Left lung (tissue), 10 donors: Measurements from ENCODE around the gene PHLDA2. TPM values are rescaled to one million over a fixed set of nuclear protein-coding genes. Genes with fewer than 3 reads are reported as not detected.

Source experiments
- ATAC-seq: fragments of 200-7000 bp; cut with Tn5 transposase; one replicate; pipeline ENCODE4 v1.9.1; 2020; ENCODE audit warnings: moderate library complexity
- DNase-seq, 4 donors: peaks; one replicate each; pipeline ENCODE4 v3.0.0-alpha.2; 2013 to 2020
- H3K27ac ChIP-seq, 2 donors: fragments of 200-600 bp; sonication (generic) in 1 of 2; one replicate each; pipeline versions ENCODE4 v1.5.0 to v1.8.0; 2020 to 2021
- H3K27me3 ChIP-seq, 2 donors: fragments of 200-600 bp; sonication (generic) in 1 of 2; one replicate each; pipeline versions ENCODE4 v1.5.0 to v1.8.0; 2020 to 2021
- H3K36me3 ChIP-seq, 2 donors: fragments of 200-600 bp; sonication (generic) in 1 of 2; one replicate each; pipeline versions ENCODE4 v1.5.0 to v1.8.0; 2020 to 2021
- H3K4me1 ChIP-seq, 2 donors: fragments of 200-600 bp; one replicate each; pipeline ENCODE4 v1.8.0; 2021
- H3K4me3 ChIP-seq, 2 donors: fragments of 200-600 bp; sonication (generic) in 1 of 2; one replicate each; pipeline versions ENCODE4 v1.5.0 to v1.8.0; 2020 to 2021; ENCODE audit warnings: mild to moderate bottlenecking in 1 of 2
- H3K9me3 ChIP-seq, 2 donors: fragments of 200-600 bp; sonication (generic) in 1 of 2; one replicate each; pipeline versions ENCODE4 v1.5.0 to v1.8.0; 2020 to 2021
- intact Hi-C, 2 donors: fragments of 100-400 bp; cut with DNase I; formaldehyde crosslinking; loops; one replicate each; pipeline versions ENCODE4 v1.11.2 to v1.14.2; 2022
- polyA plus RNA-seq, 6 donors: library from polyadenylated mRNA; unstranded; fragments of 120-200 nt; gene quantifications; one replicate each; pipeline ENCODE4 v1.2.1, GENCODE V29; 2013; ENCODE audit not compliant: insufficient read length in 6 of 6
- total RNA-seq, 2 donors: library from RNA; stranded (reverse); fragmentation: NEBNext Ultra II Directional; extraction: Animal tissue kit (Norgen Biotek cat#: 25700); gene quantifications; one replicate each; pipeline ENCODE4 v1.2.1, GENCODE V29; 2021
- TF ChIP-seq, protein P1 (sequence below), 2 donors: fragments of 200-600 bp; sonication (generic) in 1 of 2; IDR thresholded peaks; one replicate each; pipeline versions ENCODE4 v1.5.0 to v1.8.0; 2021; ENCODE audit warnings: antibody characterized with exemption in 2 of 2
- donor health status: DM: no; HTN: yes; CAD: no.
- donor health status: DM: no; HTN: no; CAD: no.

Gene PHLDA2
- total and polyA plus RNA-seq, 8 donors = 0.23 to 50.0 (median 0.98) TPM; not detected in 1

DNA sequence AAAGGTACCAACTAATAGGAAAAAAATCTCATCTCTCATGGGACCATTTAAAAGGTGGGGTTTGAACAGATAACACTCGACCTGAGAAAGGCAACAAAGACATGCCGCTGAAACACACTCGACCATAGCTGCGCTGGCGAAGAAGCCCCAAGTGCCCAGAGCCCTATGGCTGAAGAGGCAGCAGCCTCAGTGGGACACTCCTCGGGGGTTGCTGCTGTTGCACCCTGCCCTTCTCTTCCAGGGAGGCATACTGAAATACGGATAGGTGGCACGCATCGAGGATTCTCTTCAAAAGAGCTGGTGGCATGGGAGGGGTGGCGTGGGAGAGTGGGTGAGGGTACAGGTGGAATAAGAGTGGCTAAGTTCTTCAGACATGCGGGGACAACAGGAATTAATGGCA is 18.5 kb upstream of the PHLDA2 start:
- intact Hi-C loops = no loop called here
- Histone ChIP-seq H3K36me3 (peaks cover 0 to 80% of the 10 kb centered on the region in 2 donors), H3K4me3 (no peak overlapping the region), H3K27ac (no peak overlapping the region), H3K4me1 (peaks cover 8 to 45% of the 10 kb centered on the region in 2 donors), H3K27me3 (no peaks in the 10 kb centered on the region), H3K9me3 (no peaks in the 10 kb centered on the region)
- DNase-seq (no peak), ATAC-seq (no peak)
- TF ChIP-seq, protein P1, sequence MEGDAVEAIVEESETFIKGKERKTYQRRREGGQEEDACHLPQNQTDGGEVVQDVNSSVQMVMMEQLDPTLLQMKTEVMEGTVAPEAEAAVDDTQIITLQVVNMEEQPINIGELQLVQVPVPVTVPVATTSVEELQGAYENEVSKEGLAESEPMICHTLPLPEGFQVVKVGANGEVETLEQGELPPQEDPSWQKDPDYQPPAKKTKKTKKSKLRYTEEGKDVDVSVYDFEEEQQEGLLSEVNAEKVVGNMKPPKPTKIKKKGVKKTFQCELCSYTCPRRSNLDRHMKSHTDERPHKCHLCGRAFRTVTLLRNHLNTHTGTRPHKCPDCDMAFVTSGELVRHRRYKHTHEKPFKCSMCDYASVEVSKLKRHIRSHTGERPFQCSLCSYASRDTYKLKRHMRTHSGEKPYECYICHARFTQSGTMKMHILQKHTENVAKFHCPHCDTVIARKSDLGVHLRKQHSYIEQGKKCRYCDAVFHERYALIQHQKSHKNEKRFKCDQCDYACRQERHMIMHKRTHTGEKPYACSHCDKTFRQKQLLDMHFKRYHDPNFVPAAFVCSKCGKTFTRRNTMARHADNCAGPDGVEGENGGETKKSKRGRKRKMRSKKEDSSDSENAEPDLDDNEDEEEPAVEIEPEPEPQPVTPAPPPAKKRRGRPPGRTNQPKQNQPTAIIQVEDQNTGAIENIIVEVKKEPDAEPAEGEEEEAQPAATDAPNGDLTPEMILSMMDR (IDR thresholded peaks at IDR 0.05) = no peak

GRCh38 chr11:2945757-2946287 is 16.6 kb upstream of the PHLDA2 start:
- no peak overlapping the region for H3K4me3 ChIP-seq
- H3K27ac ChIP-seq = peak overlapping the region; percentile 64 to 79
- intact Hi-C loops = no loop called here
- ATAC-seq = no peak
- no peaks in the 10 kb centered on the region for H3K9me3 ChIP-seq
- TF ChIP-seq, protein P1 (IDR thresholded peaks at IDR 0.05) = no peak
- peak in 1 of 4 donors; percentile 70 for DNase-seq
- peaks cover 0 to 62% of the 10 kb centered on the region in 2 donors for H3K36me3 ChIP-seq
- H3K27me3 ChIP-seq = no peaks in the 10 kb centered on the region
- peaks cover 8 to 37% of the 10 kb centered on the region in 2 donors for H3K4me1 ChIP-seq

DNA sequence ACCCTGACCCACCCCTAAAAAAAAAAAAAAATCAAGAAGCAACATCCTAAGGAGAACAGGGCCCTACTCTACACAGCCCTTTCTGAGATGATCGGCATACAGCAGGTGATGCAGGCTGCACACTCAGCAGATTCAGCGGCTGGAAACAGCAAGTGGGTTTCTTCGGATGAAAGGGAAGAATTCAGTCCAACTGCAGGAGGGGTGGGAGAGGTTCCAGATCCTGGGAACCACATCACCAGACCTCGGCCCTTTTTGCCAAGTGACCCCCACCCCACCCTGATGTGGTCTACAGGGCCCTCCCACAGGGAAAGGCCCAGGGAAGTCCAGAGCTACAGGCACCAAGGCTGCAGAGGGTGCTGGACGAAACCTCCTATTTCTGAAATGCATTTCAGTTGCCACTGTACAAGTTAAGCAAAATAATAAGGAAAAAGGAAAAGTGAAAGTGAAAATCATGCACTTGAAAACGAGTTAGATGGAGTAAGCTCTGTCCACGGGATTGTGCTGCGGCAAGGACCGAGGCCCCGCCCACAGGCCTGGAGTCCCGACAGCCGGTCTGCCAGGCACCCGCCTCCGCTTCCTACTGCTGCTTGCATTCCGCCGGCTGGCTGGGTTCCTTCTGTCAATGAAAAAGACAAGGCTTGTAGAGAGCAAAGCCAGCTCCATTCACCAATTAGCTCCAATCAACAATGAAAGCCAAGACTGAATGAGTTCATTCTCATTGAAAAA is 16.0 kb upstream of the PHLDA2 start:
- Histone ChIP-seq H3K4me3 (peak overlapping the region in 1 of 2 donors; percentile 3), H3K36me3 (peaks cover 0 to 56% of the 10 kb centered on the region in 2 donors)
- peak; percentile 78 to 97 (median 94) for DNase-seq

DNA sequence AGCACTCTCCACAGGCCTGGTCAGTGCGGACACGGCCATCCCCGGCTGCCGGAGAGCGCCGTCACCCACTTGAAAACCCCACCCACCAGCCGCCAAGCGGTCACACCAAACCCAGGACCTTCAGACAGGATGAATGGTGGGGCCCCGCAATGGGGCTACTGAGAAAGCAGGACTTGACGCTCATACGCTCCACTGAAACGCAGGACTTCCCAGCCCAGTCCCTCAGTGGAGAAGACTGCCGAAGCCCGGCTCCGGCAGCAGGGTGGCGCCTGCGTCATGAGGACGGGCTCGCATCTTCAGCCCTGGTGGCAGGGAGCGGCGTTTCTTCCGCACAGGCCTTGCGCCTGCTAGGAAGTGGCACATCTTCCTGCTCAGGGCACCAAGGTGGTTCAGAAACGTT is 15.3 kb upstream of the PHLDA2 start:
- peak overlapping the region; percentile 64 to 79 for H3K27ac ChIP-seq
- peak; percentile 31 for ATAC-seq
- peak in 1 of 4 donors; percentile 79 for DNase-seq
- H3K9me3 ChIP-seq = no peaks in the 10 kb centered on the region
- TF ChIP-seq, protein P1 (IDR thresholded peaks at IDR 0.05) = no peak
- no peak overlapping the region for H3K4me3 ChIP-seq
- H3K27me3 ChIP-seq = no peaks in the 10 kb centered on the region
- intact Hi-C loops = no loop called here
- peaks cover 0 to 49% of the 10 kb centered on the region in 2 donors for H3K36me3 ChIP-seq
- H3K4me1 ChIP-seq = peaks cover 8 to 44% of the 10 kb centered on the region in 2 donors

More for the DNA sequence above, 16.0 kb upstream of the PHLDA2 start:
- Histone ChIP-seq H3K27me3 (no peaks in the 10 kb centered on the region), H3K27ac (peak overlapping the region; percentile 64 to 79), H3K4me1 (peaks cover 8 to 41% of the 10 kb centered on the region in 2 donors), H3K9me3 (no peaks in the 10 kb centered on the region)
- TF ChIP-seq, protein P1 (IDR thresholded peaks at IDR 0.05) = no peak
- peak; percentile 90 for ATAC-seq
- intact Hi-C loops = no loop called here

DNA sequence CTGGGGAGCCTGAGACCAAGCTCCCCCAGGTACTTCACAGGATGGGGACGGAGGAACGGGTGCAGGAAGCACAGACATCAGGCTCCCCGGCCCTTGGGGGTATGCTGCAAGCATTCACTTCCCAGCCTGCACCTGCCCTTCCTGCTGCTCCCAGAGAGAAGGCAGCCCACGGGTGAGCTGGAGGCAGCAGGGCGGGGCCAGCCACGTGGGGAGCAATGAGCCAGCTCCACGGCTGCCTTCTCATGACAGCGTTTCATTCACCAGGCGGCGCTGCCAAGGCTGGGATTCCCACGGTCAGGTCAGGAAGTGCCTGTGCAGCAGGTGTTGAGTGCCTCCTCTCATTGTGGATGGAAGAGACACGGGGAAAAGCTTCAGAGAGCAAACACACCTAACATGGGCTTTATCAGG is 14.5 kb upstream of the PHLDA2 start:
- peak; percentile 24 for ATAC-seq
- intact Hi-C loops = no loop called here
- Histone ChIP-seq H3K4me3 (no peak overlapping the region), H3K36me3 (peaks cover 0 to 41% of the 10 kb centered on the region in 2 donors), H3K9me3 (peaks cover 0 to 5% of the 10 kb centered on the region in 2 donors), H3K27me3 (no peaks in the 10 kb centered on the region), H3K4me1 (peaks cover 8 to 44% of the 10 kb centered on the region in 2 donors), H3K27ac (peak overlapping the region in 1 of 2 donors; percentile 30)
- peak in 1 of 4 donors; percentile 84 for DNase-seq
- TF ChIP-seq, protein P1 (IDR thresholded peaks at IDR 0.05) = no peak
